Measurements from ENCODE around the gene MGAM2. TPM values are rescaled to one million over a fixed set of nuclear protein-coding genes. Genes with fewer than 3 reads are reported as not detected.

MGAM2 gene
- total RNA-seq, 4 donors from 2014 or later, result under 0.01 to 7.3 (median 2.3) TPM

DNA sequence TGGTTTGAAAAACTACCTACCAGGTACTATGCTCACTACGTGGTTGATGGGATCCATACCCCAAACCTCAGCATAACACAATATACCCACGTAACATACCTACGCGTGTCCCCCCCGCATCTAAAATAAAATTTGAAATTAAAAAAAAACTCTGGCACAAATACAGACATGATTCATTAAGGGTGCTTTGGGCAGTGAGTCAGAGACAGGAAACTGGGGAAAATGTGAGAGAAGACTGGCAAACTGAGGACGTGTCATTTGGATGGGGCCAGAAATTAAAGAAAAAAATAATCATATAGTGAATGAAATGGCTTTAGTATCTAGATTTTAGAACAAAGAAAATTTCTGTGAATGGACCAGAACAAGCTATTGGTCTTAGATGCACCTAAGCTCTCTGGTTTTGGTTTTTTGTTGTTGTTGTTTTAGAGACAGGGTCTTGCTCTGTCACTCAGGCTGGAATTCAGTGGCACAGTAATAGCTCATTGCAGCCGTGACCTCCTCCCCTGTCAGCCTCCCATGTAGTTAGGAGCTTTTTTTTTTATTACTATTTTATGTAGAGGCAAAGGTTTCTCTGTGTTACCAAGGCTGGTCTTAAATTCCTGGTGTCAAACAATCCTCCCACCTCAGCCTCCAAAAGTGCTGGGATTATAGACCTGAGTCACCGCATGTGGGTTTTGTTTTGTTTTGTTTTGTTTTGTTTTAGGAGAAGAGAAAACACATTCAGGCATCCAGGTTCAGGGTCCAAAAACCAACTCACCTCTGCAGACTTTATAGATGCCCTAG, 152.3 kb downstream of the MGAM2 start:
- TF ChIP-seq, protein P1, sequence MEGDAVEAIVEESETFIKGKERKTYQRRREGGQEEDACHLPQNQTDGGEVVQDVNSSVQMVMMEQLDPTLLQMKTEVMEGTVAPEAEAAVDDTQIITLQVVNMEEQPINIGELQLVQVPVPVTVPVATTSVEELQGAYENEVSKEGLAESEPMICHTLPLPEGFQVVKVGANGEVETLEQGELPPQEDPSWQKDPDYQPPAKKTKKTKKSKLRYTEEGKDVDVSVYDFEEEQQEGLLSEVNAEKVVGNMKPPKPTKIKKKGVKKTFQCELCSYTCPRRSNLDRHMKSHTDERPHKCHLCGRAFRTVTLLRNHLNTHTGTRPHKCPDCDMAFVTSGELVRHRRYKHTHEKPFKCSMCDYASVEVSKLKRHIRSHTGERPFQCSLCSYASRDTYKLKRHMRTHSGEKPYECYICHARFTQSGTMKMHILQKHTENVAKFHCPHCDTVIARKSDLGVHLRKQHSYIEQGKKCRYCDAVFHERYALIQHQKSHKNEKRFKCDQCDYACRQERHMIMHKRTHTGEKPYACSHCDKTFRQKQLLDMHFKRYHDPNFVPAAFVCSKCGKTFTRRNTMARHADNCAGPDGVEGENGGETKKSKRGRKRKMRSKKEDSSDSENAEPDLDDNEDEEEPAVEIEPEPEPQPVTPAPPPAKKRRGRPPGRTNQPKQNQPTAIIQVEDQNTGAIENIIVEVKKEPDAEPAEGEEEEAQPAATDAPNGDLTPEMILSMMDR (IDR thresholded peaks at IDR 0.05), result no peak
- TF ChIP-seq POLR2A (IDR thresholded peaks at IDR 0.05) (no peak), EP300 (IDR thresholded peaks at IDR 0.05) (no peak)
- DNase-seq (ENCODE audit: low spot score in 2 of 2), result no peak
- Histone ChIP-seq H3K27me3 (no peaks in the 10 kb centered on the region), H3K4me1 (no peaks in the 10 kb centered on the region), H3K36me3 (no peaks in the 10 kb centered on the region), H3K27ac (no peak overlapping the region), H3K4me3 (no peak overlapping the region), H3K9me3 (no peaks in the 10 kb centered on the region)
- 73 to 77% methylated on average over 8 of the region's 8 CpGs for WGBS, 2 donors

Other genes with a start within 250 kb of the MGAM2 start
- gene OR9A4, start 195.3 kb upstream of the MGAM2 start, total RNA-seq, result under 1 TPM in 1 of 4 donors, not detected in 3; 0.59 TPM
- 10 to 100 TPM in 1 of 4 donors, 1 to 10 TPM in 3; 3.0 to 13.1 (median 3.7) TPM for gene CLEC5A, start 164.7 kb upstream of the MGAM2 start, total RNA-seq
- not detected for gene TAS2R38, start 137.9 kb upstream of the MGAM2 start, total RNA-seq
- under 1 TPM; 0.20 to 0.30 (median 0.21) TPM for gene MGAM, start 115.8 kb upstream of the MGAM2 start, total RNA-seq
- gene PRSS58, start 146.3 kb downstream of the MGAM2 start, total RNA-seq, result not detected